Activated B cell treated with CpG ODN at 0.5 μM for 24 hours (primary cell): ENCODE data around the gene MGMT. TPM values are rescaled to one million over a fixed set of nuclear protein-coding genes. Genes with fewer than 3 reads are reported as not detected.

Experiments
- ATAC-seq: fragments of 200-7000 bp; cut with Tn5 transposase; one replicate; pipeline ENCODE4 v1.10.0; 2021; ENCODE audit warnings: low read depth, mild to moderate bottlenecking, moderate library complexity
- CTCF ChIA-PET: fragments of 350-600 bp; sonication (Branson Sonifier 250); formaldehyde crosslinking; loops from one replicate; lab custom pipeline; 2021; ENCODE audit warnings: antibody characterized with exemption; lab: Charles Lee
- POLR2A ChIA-PET: fragments of 350-600 bp; sonication (Branson Sonifier 250); formaldehyde crosslinking; loops from one replicate; lab custom pipeline; 2021; ENCODE audit warnings: antibody characterized with exemption; lab: Charles Lee
- DNase-seq: peaks from one replicate; pipeline ENCODE4 v3.0.0; 2022
- H3K27ac Mint-ChIP-seq: one replicate; pipeline ENCODE4 v1.8.0; 2020; ENCODE audit warnings: mixed read lengths
- H3K27me3 Mint-ChIP-seq: one replicate; pipeline ENCODE4 v1.8.0; 2021; ENCODE audit warnings: mixed read lengths
- H3K36me3 Mint-ChIP-seq: one replicate; pipeline ENCODE4 v1.8.0; 2021; ENCODE audit warnings: low read depth, mixed read lengths
- H3K4me1 Mint-ChIP-seq: one replicate; pipeline ENCODE4 v1.8.0; 2021; ENCODE audit warnings: mixed read lengths
- H3K4me3 Mint-ChIP-seq: one replicate; pipeline ENCODE4 v1.8.0; 2020; ENCODE audit warnings: mild to moderate bottlenecking, mixed read lengths
- H3K9me3 Mint-ChIP-seq: one replicate; pipeline ENCODE4 v1.8.0; 2020; ENCODE audit warnings: mixed read lengths
- intact Hi-C: fragments of 100-400 bp; cut with micrococcal nuclease; formaldehyde crosslinking; loops from one replicate; pipeline ENCODE4 v1.15.1; 2024
- total RNA-seq: library from RNA; stranded (reverse); gene quantifications from 2 replicates; pipeline ENCODE4 v1.2.3, GENCODE V29; 2022
- TF ChIP-seq, protein P1 (sequence below): fragments of 200-600 bp; IDR thresholded peaks from one replicate; pipeline ENCODE4 v1.8.0; 2022; ENCODE audit warnings: antibody characterized with exemption, mild to moderate bottlenecking

MGMT gene
- total RNA-seq, 1 donor from 2014 or later: 25.8 TPM

GRCh38 chr10:129774736-129775401 is 307.8 kb downstream of the MGMT start:
- peaks cover 19% of the 10 kb centered on the region for H3K36me3 Mint-ChIP-seq
- H3K4me1 Mint-ChIP-seq: no peaks in the 10 kb centered on the region
- H3K9me3 Mint-ChIP-seq: no peaks in the 10 kb centered on the region
- no peak overlapping the region for H3K4me3 Mint-ChIP-seq
- TF ChIP-seq, protein P1, sequence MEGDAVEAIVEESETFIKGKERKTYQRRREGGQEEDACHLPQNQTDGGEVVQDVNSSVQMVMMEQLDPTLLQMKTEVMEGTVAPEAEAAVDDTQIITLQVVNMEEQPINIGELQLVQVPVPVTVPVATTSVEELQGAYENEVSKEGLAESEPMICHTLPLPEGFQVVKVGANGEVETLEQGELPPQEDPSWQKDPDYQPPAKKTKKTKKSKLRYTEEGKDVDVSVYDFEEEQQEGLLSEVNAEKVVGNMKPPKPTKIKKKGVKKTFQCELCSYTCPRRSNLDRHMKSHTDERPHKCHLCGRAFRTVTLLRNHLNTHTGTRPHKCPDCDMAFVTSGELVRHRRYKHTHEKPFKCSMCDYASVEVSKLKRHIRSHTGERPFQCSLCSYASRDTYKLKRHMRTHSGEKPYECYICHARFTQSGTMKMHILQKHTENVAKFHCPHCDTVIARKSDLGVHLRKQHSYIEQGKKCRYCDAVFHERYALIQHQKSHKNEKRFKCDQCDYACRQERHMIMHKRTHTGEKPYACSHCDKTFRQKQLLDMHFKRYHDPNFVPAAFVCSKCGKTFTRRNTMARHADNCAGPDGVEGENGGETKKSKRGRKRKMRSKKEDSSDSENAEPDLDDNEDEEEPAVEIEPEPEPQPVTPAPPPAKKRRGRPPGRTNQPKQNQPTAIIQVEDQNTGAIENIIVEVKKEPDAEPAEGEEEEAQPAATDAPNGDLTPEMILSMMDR: no peak
- no peaks in the 10 kb centered on the region for H3K27me3 Mint-ChIP-seq
- intact Hi-C loops: no loop called here
- no peak overlapping the region for H3K27ac Mint-ChIP-seq
- ChIA-PET CTCF (no interaction called here), POLR2A (no interaction called here)
- DNase-seq: no peak
- no peak for ATAC-seq

DNA sequence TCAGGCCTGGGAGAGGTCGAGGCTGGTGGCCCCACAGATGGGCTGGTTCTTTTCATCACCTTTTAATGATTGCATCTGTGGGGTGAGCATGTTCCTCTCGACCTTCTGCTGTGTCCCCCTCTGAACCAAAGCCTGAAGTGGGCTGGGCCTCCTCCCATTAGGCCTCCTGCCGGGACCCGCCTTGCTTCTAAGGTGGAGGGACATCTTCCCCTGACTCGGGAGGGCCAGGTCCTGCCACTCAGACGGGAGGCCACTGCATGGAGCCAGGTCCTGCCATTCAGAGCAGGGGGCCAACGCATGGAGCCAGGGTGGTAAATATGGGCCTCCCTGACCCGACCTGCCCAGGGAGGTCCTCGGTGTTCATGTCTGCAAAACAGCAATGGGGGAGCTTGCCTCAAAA is 308.6 kb downstream of the MGMT start:
- ATAC-seq: no peak
- H3K36me3 Mint-ChIP-seq: peaks cover 15% of the 10 kb centered on the region
- no peaks in the 10 kb centered on the region for H3K9me3 Mint-ChIP-seq
- H3K4me1 Mint-ChIP-seq: no peaks in the 10 kb centered on the region
- CTCF ChIA-PET: no interaction called here
- intact Hi-C loops: no loop called here
- H3K4me3 Mint-ChIP-seq: no peak overlapping the region
- POLR2A ChIA-PET: no interaction called here
- H3K27me3 Mint-ChIP-seq: no peaks in the 10 kb centered on the region
- no peak overlapping the region for H3K27ac Mint-ChIP-seq
- TF ChIP-seq, protein P1: no peak
- no peak for DNase-seq

- POLR2A ChIA-PET: no interaction called here
- Mint-ChIP-seq H3K4me3 (no peak overlapping the region), H3K9me3 (no peaks in the 10 kb centered on the region), H3K27ac (no peak overlapping the region), H3K36me3 (peaks cover under 1% of the 10 kb centered on the region), H3K27me3 (no peaks in the 10 kb centered on the region), H3K4me1 (no peaks in the 10 kb centered on the region)
- DNase-seq: no peak
- CTCF ChIA-PET: no interaction called here
- TF ChIP-seq, protein P1: no peak
- intact Hi-C loops: no loop called here
- no peak for ATAC-seq
Measured at GRCh38 chr10:129777687-129778086, 310.6 kb downstream of the MGMT start.

DNA sequence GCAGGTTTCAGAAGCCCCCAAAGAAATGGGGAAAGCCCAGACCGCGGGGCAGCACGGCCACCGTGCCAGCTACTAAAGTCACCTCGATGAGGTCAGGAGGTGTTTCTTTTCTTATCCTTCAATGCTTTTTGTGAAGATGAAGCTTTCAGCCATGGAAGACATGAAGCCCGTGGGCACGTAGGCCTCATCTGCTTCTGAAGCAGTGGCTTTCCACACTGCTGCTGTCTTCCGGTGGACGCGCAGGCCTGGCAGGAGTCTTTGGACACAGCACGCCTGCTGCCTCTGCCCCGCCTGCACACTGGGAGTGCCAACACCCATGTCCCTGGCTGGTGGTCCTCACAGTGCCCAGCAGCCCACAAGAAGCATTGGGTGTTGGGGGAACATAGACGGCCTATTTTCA is 311.5 kb downstream of the MGMT start:
- Mint-ChIP-seq H3K27me3 (no peaks in the 10 kb centered on the region), H3K4me1 (no peaks in the 10 kb centered on the region), H3K4me3 (no peak overlapping the region), H3K9me3 (no peaks in the 10 kb centered on the region), H3K27ac (no peak overlapping the region), H3K36me3 (no peaks in the 10 kb centered on the region)
- intact Hi-C loops: no loop called here
- no peak for ATAC-seq
- POLR2A ChIA-PET: no interaction called here
- CTCF ChIA-PET: no interaction called here
- TF ChIP-seq, protein P1: no peak
- no peak for DNase-seq

- ChIA-PET CTCF (no interaction called here), POLR2A (interaction anchor here (1.4 kb wide), 1 partner anchor 312 kb away, joined by 3 read pairs; the partner anchor contains the start of gene MGMT)
- H3K36me3 Mint-ChIP-seq: no peaks in the 10 kb centered on the region
- H3K9me3 Mint-ChIP-seq: no peaks in the 10 kb centered on the region
- no peak for DNase-seq
- intact Hi-C loops: no loop called here
- H3K4me1 Mint-ChIP-seq: no peaks in the 10 kb centered on the region
- no peaks in the 10 kb centered on the region for H3K27me3 Mint-ChIP-seq
- no peak for ATAC-seq
- no peak overlapping the region for H3K27ac Mint-ChIP-seq
- TF ChIP-seq, protein P1: no peak
- no peak overlapping the region for H3K4me3 Mint-ChIP-seq
Measured at GRCh38 chr10:129779126-129780111, 312.4 kb downstream of the MGMT start.
